NCI-H146 (cell line): ENCODE measurements around the gene ARSK.
A peak's percentile ranks its signal among the peaks of the same experiment; 100 is the strongest.

Source experiments
- DNase-seq: peaks from one replicate; lab custom pipeline; 2025; lab: John Stamatoyannopoulos, UW

The ARSK gene

GRCh38 chr5:95564450-95564849 is 9.5 kb downstream of the ARSK start:
- DNase-seq = no peak

- no peak for DNase-seq
These were observed 10.5 kb downstream of the ARSK start for GRCh38 chr5:95565280-95565920.

GRCh38 chr5:95572016-95572415 is 17.1 kb downstream of the ARSK start:
- DNase-seq = no peak

DNA sequence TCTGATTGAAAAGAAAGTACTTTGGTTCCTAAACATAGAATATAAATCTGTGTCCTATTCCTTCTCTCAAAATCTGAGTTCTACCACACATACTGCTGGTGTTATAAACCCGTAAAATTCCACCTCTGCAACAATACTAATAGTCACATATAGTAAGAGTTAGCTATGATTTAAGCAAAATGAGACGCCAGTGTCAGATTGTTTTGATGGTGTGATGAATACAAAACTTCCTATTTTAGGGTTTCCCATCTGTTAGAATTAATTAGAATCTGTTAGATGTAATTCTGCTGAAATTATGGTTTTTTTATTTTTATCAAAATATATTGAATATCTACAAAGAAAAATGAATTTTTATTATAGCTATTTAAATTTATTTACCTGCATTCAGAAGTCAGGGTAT is 26.7 kb downstream of the ARSK start:
- DNase-seq = no peak

DNA sequence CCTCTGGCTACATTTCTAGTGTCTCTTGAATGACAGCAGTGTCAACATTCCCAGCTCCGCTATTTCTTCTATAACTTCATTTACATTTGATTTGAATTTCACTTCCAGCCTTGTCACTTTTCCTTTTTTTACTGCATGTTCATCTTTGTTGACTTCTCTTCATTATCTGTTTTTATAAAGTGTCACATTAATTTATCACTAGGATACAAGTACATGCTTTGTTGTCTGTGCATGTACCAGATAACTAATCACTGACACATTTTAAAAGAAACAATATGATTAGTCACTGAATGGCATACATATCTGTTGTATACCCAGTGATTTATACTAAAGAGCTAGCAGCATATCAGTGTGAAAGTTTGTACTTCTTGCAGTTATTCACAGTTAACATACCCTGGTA is 29.1 kb downstream of the ARSK start:
- no peak for DNase-seq

- no peak for DNase-seq
These were observed 36.0 kb downstream of the ARSK start for GRCh38 chr5:95590880-95591279.

- DNase-seq = no peak
These were observed 36.6 kb downstream of the ARSK start for GRCh38 chr5:95591490-95591901.

DNA sequence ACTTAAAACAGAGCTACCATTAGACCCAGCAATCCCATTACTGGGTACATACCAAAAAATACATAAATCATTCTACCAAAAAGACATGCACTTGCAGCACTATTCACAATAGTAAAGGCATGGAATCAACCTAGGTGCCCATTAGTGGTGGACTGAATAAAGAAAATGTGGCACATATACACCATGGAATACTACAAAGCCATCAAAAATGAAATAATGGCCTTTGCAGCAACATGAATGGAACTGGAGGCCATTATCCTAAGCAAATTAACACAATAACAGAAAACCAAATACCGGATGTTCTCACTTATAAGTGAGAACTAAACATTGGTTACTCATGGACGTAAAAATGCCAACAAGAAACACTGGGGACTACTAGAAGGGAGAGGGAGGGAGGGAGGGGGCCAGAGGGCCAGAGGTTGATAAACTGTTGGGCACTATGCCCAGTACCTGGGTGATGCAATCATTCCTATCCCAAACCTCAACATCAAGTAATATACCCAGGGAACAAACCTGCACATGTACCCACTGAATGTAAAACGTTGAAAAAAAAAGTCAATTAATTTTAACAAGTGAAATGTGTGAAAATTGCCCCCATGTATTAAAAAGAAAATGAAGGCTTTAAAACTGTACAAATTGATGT is 40.5 kb downstream of the ARSK start:
- no peak for DNase-seq

DNA sequence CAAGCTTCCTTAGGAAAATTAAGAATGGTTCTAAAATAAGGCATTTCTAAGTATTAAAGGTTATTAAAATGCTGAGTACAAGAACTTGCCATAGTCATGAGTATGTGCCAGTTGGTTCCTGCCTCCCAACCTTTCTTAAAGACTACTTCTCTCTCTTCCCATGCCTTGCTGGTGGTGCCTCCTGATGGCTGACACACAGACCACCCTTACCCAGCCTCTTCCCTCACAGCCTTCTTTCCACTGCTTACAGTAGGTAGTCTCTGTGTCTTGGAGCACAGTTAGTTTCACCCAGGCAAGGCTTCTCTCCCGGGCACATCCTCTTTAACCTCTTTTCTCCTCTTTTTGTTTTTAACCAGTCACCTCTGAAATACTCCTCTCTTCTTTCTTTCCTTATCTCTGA is 44.4 kb downstream of the ARSK start:
- DNase-seq = no peak

GRCh38 chr5:95600557-95600956 is 45.7 kb downstream of the ARSK start:
- no peak for DNase-seq

- no peak for DNase-seq
These were observed 50.9 kb downstream of the ARSK start for GRCh38 chr5:95605786-95606185.

GRCh38 chr5:95606419-95606818 is 51.5 kb downstream of the ARSK start:
- DNase-seq = no peak

DNA sequence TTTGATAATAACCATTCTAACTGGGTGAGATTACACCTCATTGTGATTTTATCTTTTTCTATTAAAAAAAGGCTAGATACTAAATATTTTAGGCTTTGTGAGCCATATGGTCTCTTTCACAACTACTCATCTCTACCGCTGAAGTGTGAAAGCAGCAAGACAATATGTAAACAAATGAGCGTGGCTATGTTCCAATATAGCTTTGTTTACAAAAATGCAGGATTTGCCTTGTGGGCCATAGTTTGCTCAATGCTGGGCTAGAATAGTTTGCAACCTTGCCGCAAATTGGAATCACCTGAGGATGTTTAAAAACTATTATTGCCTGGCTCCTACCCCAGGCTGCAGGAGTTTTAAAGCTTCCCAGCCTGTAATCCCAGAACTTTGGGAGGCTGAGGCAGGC is 54.8 kb downstream of the ARSK start:
- DNase-seq = no peak

DNA sequence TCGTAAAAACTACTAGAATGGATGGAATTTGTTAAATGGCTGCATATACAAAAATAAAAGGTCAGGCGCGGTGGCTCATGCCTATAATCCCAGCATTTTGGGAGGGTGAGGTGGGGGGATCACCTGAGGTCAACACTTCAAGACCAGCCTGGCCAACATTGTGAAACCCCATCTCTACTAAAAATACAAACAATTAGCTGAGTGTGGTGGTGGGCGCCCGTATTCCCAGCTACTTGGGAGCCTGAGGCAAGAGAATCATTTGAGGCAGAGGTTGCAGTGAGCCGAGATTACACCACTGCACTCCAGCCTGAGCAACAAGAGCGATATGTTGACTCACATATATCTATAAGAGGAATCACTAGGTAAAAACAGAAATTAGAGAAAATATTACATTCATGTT is 55.6 kb downstream of the ARSK start:
- DNase-seq = no peak

DNA sequence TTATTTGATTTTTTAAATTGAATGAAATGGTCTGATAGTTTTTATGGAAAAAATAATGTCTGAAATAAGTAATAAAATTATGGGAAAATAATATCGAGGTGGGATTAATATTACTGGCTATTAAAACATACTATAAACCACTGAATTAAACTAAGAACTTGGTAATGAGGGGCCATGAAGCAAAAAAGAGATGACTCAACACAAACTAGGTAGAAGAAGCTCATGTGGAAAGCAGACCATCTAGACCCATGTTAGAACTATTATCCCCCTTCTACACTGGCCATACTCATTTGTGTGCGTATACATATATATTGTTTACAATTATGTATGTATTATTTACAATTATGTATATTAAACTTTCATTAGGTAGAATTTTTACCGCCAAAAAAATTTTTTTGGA is 56.5 kb downstream of the ARSK start:
- no peak for DNase-seq

DNA sequence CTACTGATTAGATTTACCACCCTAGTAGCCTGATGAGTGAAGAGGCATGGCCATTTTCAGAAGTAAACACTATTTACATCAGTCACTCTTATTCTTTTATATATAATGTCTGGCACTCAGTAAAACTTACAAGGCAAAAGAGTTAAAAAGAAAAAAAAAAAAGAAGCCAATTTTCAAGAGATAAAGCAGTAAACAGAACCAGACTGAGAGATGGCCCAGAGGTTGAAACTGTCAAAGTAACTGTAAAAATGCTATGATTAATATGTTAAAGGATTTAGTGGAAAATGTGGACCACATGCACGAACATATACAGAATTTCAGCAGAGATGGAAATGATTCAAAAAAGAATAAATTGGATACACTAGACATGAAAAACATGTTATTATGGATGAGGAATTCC is 58.6 kb downstream of the ARSK start:
- no peak for DNase-seq

GRCh38 chr5:95615164-95615467 is 60.2 kb downstream of the ARSK start:
- no peak for DNase-seq

DNA sequence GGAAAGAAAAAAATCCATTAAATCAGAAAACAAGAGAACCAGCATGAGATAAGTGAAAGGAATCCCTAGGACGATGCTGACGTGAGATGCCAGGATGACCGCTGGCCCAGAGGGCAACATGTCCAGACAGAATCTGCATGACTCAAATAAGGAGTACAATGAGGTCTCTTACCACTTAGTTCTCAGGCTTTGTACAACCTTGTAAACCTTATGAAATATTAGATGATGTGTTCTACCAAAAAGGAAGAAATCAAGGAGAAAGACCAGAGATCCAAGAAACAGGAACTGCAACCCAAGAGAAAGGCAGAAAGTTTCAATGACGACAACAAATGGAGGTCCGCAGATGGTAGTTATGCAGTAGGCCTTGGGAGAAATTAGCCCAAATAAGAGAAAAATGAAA is 62.2 kb downstream of the ARSK start:
- no peak for DNase-seq

DNA sequence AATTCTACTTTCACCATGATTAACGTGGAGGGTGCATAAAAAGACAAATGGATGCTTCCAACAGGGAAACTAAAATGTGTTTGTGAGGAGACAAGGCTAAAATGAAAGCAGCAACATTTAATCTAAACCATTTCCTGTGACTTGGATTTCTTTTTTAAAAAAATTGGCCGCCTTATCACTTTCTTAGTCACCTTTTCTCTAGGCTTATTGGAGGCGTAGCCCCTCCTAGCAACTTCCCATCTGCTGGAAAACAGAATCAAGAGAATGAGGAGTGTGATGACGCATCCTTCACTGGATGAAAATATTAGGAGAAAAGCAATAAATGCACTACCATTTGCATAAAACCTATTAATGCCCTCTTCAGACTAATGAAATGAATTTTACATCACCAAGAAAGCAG is 64.2 kb downstream of the ARSK start:
- DNase-seq = no peak

DNA sequence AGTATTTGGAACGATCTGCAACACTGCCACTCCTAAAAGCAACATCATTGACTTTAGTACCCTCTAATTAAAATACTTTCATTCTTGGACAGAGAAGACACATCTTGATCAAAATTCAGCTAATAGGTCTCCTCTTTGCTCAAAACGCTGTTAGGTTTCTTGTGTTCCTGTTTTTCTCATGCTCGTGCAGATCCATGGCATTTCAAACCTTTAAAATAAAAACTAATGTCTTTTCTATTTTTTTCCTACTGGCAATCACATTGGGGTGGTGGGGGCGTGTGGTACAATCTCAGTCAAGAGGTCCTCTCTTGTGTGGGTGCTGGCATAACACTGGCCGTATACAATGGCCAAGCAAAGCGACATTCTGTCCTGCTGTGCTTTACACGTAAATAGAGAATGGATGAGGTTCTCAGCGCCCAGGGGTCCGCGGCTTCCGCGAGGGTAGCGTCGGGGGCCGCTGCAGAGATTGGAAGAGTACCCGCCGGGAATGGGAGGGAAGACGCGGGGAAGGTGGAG is 64.7 kb downstream of the ARSK start:
- peak; percentile 39 for DNase-seq

- peak; percentile 78 for DNase-seq
These were observed 65.3 kb downstream of the ARSK start, which contains the start of gene GPR150 for GRCh38 chr5:95620030-95620869. Gene GPR150 (plus strand): TSS chr5:95620087. CDS start chr5:95620276, 189 bp downstream.

DNA sequence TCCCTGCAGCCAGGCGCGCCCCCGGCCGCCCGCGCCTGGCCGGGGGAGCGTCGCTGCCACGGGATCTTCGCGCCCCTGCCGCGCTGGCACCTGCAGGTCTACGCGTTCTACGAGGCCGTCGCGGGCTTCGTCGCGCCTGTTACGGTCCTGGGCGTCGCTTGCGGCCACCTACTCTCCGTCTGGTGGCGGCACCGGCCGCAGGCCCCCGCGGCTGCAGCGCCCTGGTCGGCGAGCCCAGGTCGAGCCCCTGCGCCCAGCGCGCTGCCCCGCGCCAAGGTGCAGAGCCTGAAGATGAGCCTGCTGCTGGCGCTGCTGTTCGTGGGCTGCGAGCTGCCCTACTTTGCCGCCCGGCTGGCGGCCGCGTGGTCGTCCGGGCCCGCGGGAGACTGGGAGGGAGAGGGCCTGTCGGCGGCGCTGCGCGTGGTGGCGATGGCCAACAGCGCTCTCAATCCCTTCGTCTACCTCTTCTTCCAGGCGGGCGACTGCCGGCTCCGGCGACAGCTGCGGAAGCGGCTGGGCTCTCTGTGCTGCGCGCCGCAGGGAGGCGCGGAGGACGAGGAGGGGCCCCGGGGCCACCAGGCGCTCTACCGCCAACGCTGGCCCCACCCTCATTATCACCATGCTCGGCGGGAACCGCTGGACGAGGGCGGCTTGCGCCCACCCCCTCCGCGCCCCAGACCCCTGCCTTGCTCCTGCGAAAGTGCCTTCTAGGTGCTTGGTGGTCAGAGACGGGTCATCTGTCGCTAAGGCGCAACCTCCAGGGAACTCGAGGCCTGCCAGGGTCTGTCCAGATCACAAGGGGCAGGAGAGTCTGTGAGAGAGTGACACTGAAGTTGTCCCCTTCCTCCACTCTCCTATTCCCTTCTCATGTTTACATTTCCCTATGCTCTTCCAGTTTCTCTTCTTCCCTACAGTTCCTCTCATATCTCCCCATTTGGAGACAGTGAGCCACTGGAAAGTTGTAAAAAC is 66.3 kb downstream of the ARSK start:
- DNase-seq = peak; percentile 75
